GM12878 (cell line): Measurements from ENCODE around the gene JAKMIP1. TPM values are rescaled to one million over a fixed set of nuclear protein-coding genes. Genes with fewer than 3 reads are reported as not detected.

Source experiments
- ATAC-seq: fragments of 200-7000 bp; cut with Tn5 transposase; 3 replicates; pipeline ENCODE4 v1.9.1; 2020; ENCODE audit warnings: mild to moderate bottlenecking, moderate library complexity
- BruUV-seq: library from RNA; stranded (reverse); fragments of 400-500 nt; replicated peaks from 2 replicates; lab custom pipeline; 2021; lab: Mats Ljungman, UMichigan
- CTCF ChIA-PET: fragments of 300-600 bp; sonication (Branson Sonifier 250); formaldehyde crosslinking; extraction: SDS; loops from one replicate; lab custom pipeline; 2021; ENCODE audit warnings: inconsistent platforms; lab: Yijun Ruan, JAX
- POLR2A ChIA-PET: fragments of 350-600 bp; formaldehyde crosslinking; extraction: SDS; loops from one replicate; lab custom pipeline; 2021; ENCODE audit warnings: inconsistent platforms; lab: Charles Lee
- RAD21 ChIA-PET: fragments of 300-600 bp; sonication (Branson Sonifier 250); formaldehyde crosslinking; loops from one replicate; lab custom pipeline; 2023; ENCODE audit warnings: antibody characterized with exemption; ENCODE audit not compliant: unreplicated experiment; lab: Charles Lee
- SMC1A ChIA-PET: fragments of 300-600 bp; sonication (Branson Sonifier 250); formaldehyde crosslinking; loops from one replicate; lab custom pipeline; 2023; ENCODE audit not compliant: unreplicated experiment, uncharacterized antibody; lab: Charles Lee
- DNase-seq: peaks from one replicate; pipeline ENCODE4 v3.0.0-alpha.2; 2011; ENCODE audit warnings: low read depth, low spot score
- FAIRE-seq: peaks from 3 replicates; lab custom pipeline; 2011; peaks lifted over from hg19 to GRCh38; lab: Jason Lieb, UNC
- H2AFZ ChIP-seq: 2 replicates; pipeline ENCODE4 v1.6.0; 2011; ENCODE audit warnings: low read depth, low read length, control low read depth; ENCODE audit not compliant: control insufficient read depth
- H3K27ac ChIP-seq: 2 replicates; pipeline ENCODE4 v1.5.1; 2011; ENCODE audit warnings: control low read depth; ENCODE audit not compliant: control insufficient read depth, insufficient read depth
- H3K27me3 ChIP-seq, 2 experiments: replicated peaks in 1 of 2; 2 replicates each; pipeline versions ENCODE4 v1.6.0 to v1.6.1; 2011; ENCODE audit warnings: low read length in 1 of 2; ENCODE audit not compliant: control insufficient read depth in 2 of 2, insufficient read depth in 2 of 2
- H3K36me3 ChIP-seq, 2 experiments: 2 replicates each; pipeline ENCODE4 v1.5.1; 2011; ENCODE audit warnings: low read length in 1 of 2; ENCODE audit not compliant: control insufficient read depth in 2 of 2, insufficient read depth in 2 of 2
- H3K4me1 ChIP-seq: 2 replicates; pipeline ENCODE4 v1.6.1; 2011; ENCODE audit warnings: mild to moderate bottlenecking, low read length, moderate library complexity, mixed read lengths; ENCODE audit not compliant: control insufficient read depth, insufficient read depth
- H3K4me2 ChIP-seq: 2 replicates; pipeline ENCODE4 v1.6.0; 2011; ENCODE audit warnings: control low read depth; ENCODE audit not compliant: control insufficient read depth, insufficient read depth
- H3K4me3 ChIP-seq: fragments of 200-600 bp; sonication (generic); 2 replicates; pipeline ENCODE4 v1.5.1; 2016
- H3K79me2 ChIP-seq: 2 replicates; pipeline ENCODE4 v1.6.0; 2011; ENCODE audit warnings: low read length; ENCODE audit not compliant: control insufficient read depth, insufficient read depth
- H3K9ac ChIP-seq: 2 replicates; pipeline ENCODE4 v1.8.0; 2011; ENCODE audit warnings: low read length, control low read depth, mixed read lengths; ENCODE audit not compliant: control insufficient read depth, insufficient read depth
- H3K9me3 ChIP-seq: replicated peaks from 3 replicates; pipeline ENCODE4 v1.5.1; 2011; ENCODE audit warnings: mild to moderate bottlenecking, low read length; ENCODE audit not compliant: control insufficient read depth, insufficient read depth
- H4K20me1 ChIP-seq: 2 replicates; pipeline ENCODE4 v1.6.0; 2011; ENCODE audit not compliant: control insufficient read depth, insufficient read depth
- BACH1 ChIP-seq: fragments of 450-650 bp; IDR thresholded peaks from 2 replicates; pipeline ENCODE4 v1.6.1; 2017; ENCODE audit warnings: mild to moderate bottlenecking, borderline replicate concordance
- BCL11A ChIP-seq: IDR thresholded peaks from 2 replicates; pipeline ENCODE4 v1.6.1; 2011; ENCODE audit warnings: low read depth, low read length
- CBFB ChIP-seq: IDR thresholded peaks from 2 replicates; pipeline ENCODE4 v1.6.1; 2016; ENCODE audit warnings: antibody characterized with exemption, low read depth
- CBX5 ChIP-seq: sonication (generic); IDR thresholded peaks from 2 replicates; pipeline ENCODE4 v1.6.1; 2016; ENCODE audit warnings: low read depth, moderate library complexity, mild to moderate bottlenecking, inconsistent platforms
- DPF2 ChIP-seq: fragments of 450-650 bp; IDR thresholded peaks from 2 replicates; pipeline ENCODE4 v1.6.1; 2017; ENCODE audit warnings: mild to moderate bottlenecking
- E2F8 ChIP-seq: fragments of 450-650 bp; IDR thresholded peaks from 2 replicates; pipeline ENCODE4 v1.6.1; 2018; ENCODE audit warnings: mild to moderate bottlenecking, low read depth, moderate library complexity; ENCODE audit not compliant: partially characterized antibody
- HDAC6 ChIP-seq: fragments of 200-600 bp; sonication (generic); IDR thresholded peaks from one replicate; pipeline ENCODE4 v1.8.0; 2017; ENCODE audit warnings: antibody characterized with exemption; ENCODE audit not compliant: unreplicated experiment
- KDM1A ChIP-seq: fragments of 200-600 bp; sonication (generic); IDR thresholded peaks from 2 replicates; pipeline ENCODE4 v1.6.1; 2016; ENCODE audit warnings: borderline replicate concordance
- RBBP5 ChIP-seq: fragments of 200-600 bp; sonication (generic); conservative IDR thresholded peaks from 2 replicates; pipeline ENCODE4 v1.6.1; 2016
- RUNX3 ChIP-seq: IDR thresholded peaks from 2 replicates; pipeline ENCODE4 v1.6.1; 2012; ENCODE audit warnings: low read length, inconsistent platforms
- SMAD5 ChIP-seq: IDR thresholded peaks from 2 replicates; pipeline ENCODE4 v1.6.1; 2016; ENCODE audit warnings: antibody characterized with exemption, low read depth
- ZBTB40 ChIP-seq: fragments of 450-650 bp; IDR thresholded peaks from 2 replicates; pipeline ENCODE4 v1.6.1; 2016; ENCODE audit warnings: mild to moderate bottlenecking, moderate library complexity, borderline replicate concordance
- WGBS: methylation state at CpG from one replicate; pipeline ENCODE4 v1.1.6; 2016; ENCODE audit warnings: low lambda C conversion rate; ENCODE audit not compliant: insufficient replicate concordance, insufficient coverage; ENCODE audit errors: missing lambda C conversion rate; 5-methylcytosine and 5-hydroxymethylcytosine counted together
- in situ Hi-C: fragments of 300-500 bp; cut with MboI; formaldehyde crosslinking; loops from 9 replicates; pipeline ENCODE4 v1.14.3; 2018; ENCODE audit warnings: mixed read lengths
- intact Hi-C: fragments of 100-400 bp; cut with micrococcal nuclease; formaldehyde crosslinking; loops from one replicate; pipeline ENCODE4 v1.14.2; 2022; ENCODE audit not compliant: unreplicated experiment
- polyA plus RNA-seq, 11 experiments: library from polyadenylated mRNA; depleted of rRNA in 4 of 11; unstranded in 6 of 11; stranded (reverse) in 5 of 11; fragments of >200 nt; fragmentation: Nextera tagmentation in 4 of 11; fragmentation: Illumina TruSeq in 1 of 11; extraction: Ambion mirVana in 4 of 11; extraction: Trizol in 1 of 11; gene quantifications; 1 replicate in 1 of 11; 2 replicates in 10 of 11; pipeline versions ENCODE4 v1.2.1 to v1.2.3, GENCODE V29; 2011 to 2016; ENCODE audit warnings: inconsistent platforms in 2 of 11, missing spikeins in 2 of 11, low read depth in 1 of 11
- total RNA-seq, 4 experiments: library from RNA; depleted of rRNA in 3 of 4; stranded (reverse); fragments of >200 nt in 3 of 4; fragmentation: Illumina TruSeq in 1 of 4; extraction: Trizol in 1 of 4; gene quantifications; 2 replicates each; pipeline versions ENCODE4 v1.2.1 to v1.2.3, GENCODE V29; 2013 to 2021
- TF ChIP-seq, protein P1 (sequence below): IDR thresholded peaks from 2 replicates; pipeline ENCODE4 v1.6.1; 2012; ENCODE audit warnings: mild to moderate bottlenecking, low read depth, low read length

The JAKMIP1 gene
- total and polyA plus RNA-seq, 10 of the 15 experiments (the other 5 are each of a cell fraction or from before 2014, with no cell fraction given): 0.52 to 16.7 (median 12.3) TPM

DNA sequence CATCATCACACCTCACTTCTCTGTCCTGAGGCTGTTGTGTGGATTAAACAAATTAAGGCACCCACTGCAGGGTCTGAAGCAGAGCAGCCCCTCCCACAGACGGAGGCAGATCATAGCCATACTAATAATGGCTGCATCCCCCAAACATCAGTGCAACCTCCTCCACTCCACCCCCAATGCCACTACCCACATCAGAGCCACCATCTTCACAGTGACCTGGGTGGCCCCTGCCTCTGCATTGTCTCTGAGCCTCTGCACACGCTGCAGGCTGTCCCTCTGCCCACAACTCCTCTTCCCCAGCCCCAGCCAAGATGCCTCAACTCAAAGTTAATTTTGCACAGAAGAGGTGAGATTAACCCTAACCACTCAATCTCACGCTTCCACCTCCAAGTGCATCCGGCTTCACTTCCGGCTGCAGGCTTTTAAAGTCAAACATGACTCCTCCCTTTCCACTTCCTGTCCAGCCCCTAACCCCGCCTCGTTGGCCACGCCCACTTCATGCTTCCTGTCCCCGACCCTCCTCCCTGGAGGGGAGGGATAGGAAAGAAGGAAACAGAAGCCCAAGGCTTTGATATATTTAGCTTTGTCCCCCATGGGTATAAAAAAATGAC, 22.7 kb downstream of the JAKMIP1 start:
- ChIA-PET CTCF (interaction anchor here (0.7 to 1.2 kb wide), 2 partner anchors 21 to 72 kb away, joined by 3 read pairs; no protein-coding TSS in a partner anchor), RAD21 (interaction anchor here (6.8 kb wide), 1 partner anchor 21 kb away, joined by 120 read pairs; the partner anchor contains the start of gene JAKMIP1), SMC1A (interaction anchor here (0.9 to 11.4 kb wide), 3 partner anchors 14 to 43 kb away, joined by 3 to 161 read pairs (median 4); partner anchors contain the start of gene JAKMIP1), POLR2A (interaction anchor here (0.6 to 5.1 kb wide), 3 partner anchors 23 to 33 kb away, joined by 3 to 84 read pairs (median 3); partner anchors contain the start of gene JAKMIP1)
- no peak overlapping the region for H3K4me2 ChIP-seq
- no peak overlapping the region for H2AFZ ChIP-seq
- DNase-seq (no peak), ATAC-seq (no peak), FAIRE-seq (no peak)
- peak overlapping the region; percentile 24; the same call in 1 of the 2 replicates for H3K27ac ChIP-seq
- WGBS: 22% methylated on average over 8 of the region's 9 CpGs
- in situ Hi-C loops (no loop called here), intact Hi-C loops (no loop called here)
- H3K9ac ChIP-seq: no peak overlapping the region
- no peaks in the 10 kb centered on the region for H3K27me3 ChIP-seq
- peaks cover 0 to 2% of the 10 kb centered on the region in 2 experiments; a peak in 1 of 4 replicates for H3K36me3 ChIP-seq
- BruUV-seq: no TSS peak
- peaks cover 8% of the 10 kb centered on the region; the same call in 1 of the 2 replicates for H3K79me2 ChIP-seq
- H3K9me3 ChIP-seq: peaks cover 6% of the 10 kb centered on the region; the same call in 2 of the 3 replicates
- H3K4me1 ChIP-seq: peaks cover 50% of the 10 kb centered on the region
- H4K20me1 ChIP-seq: no peaks in the 10 kb centered on the region
- no peak overlapping the region for H3K4me3 ChIP-seq
- no peak for TF ChIP-seq KDM1A
- 0 out of 2 replicates have a peak, but pooled peaks have one; percentile 10 for TF ChIP-seq DPF2
- TF ChIP-seq BACH1: no peak
- TF ChIP-seq RBBP5: no peak
- TF ChIP-seq E2F8: no peak
- 0 out of 2 replicates have a peak, but pooled peaks have one; percentile 11 for TF ChIP-seq CBFB
- TF ChIP-seq CBX5: 0 out of 2 replicates have a peak, but pooled peaks have one; percentile 38
- no peak for TF ChIP-seq BCL11A
- TF ChIP-seq RUNX3: peak; percentile 26; the same call in 1 of the 2 replicates
- no peak for TF ChIP-seq HDAC6
- 0 out of 2 replicates have a peak, but pooled peaks have one; percentile 29 for TF ChIP-seq ZBTB40
- TF ChIP-seq, protein P1, sequence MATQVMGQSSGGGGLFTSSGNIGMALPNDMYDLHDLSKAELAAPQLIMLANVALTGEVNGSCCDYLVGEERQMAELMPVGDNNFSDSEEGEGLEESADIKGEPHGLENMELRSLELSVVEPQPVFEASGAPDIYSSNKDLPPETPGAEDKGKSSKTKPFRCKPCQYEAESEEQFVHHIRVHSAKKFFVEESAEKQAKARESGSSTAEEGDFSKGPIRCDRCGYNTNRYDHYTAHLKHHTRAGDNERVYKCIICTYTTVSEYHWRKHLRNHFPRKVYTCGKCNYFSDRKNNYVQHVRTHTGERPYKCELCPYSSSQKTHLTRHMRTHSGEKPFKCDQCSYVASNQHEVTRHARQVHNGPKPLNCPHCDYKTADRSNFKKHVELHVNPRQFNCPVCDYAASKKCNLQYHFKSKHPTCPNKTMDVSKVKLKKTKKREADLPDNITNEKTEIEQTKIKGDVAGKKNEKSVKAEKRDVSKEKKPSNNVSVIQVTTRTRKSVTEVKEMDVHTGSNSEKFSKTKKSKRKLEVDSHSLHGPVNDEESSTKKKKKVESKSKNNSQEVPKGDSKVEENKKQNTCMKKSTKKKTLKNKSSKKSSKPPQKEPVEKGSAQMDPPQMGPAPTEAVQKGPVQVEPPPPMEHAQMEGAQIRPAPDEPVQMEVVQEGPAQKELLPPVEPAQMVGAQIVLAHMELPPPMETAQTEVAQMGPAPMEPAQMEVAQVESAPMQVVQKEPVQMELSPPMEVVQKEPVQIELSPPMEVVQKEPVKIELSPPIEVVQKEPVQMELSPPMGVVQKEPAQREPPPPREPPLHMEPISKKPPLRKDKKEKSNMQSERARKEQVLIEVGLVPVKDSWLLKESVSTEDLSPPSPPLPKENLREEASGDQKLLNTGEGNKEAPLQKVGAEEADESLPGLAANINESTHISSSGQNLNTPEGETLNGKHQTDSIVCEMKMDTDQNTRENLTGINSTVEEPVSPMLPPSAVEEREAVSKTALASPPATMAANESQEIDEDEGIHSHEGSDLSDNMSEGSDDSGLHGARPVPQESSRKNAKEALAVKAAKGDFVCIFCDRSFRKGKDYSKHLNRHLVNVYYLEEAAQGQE: 0 out of 2 replicates have a peak, but pooled peaks have one; percentile 40
- peak; percentile 41; the same call in 1 of the 2 replicates for TF ChIP-seq SMAD5
